GM18870 (cell line): Measurements from ENCODE around the gene TNFRSF8.

Experiments
- ATAC-seq: cut with Tn5 transposase; IDR thresholded peaks from one replicate; pipeline ENCODE4 v1.9.1; 2021; ENCODE audit warnings: moderate library complexity; ENCODE audit not compliant: unreplicated experiment

TNFRSF8 gene

GRCh38 chr1:12185918-12186678, 123.0 kb downstream of the TNFRSF8 start:
- no peak for ATAC-seq

- ATAC-seq: no peak
These were observed 123.5 kb downstream of the TNFRSF8 start for GRCh38 chr1:12186679-12186985.

- ATAC-seq: no peak
These were observed 125.0 kb downstream of the TNFRSF8 start for GRCh38 chr1:12188115-12188514.

- ATAC-seq: no peak
These were observed 125.7 kb downstream of the TNFRSF8 start for GRCh38 chr1:12188657-12189327.

GRCh38 chr1:12189328-12189682, 126.2 kb downstream of the TNFRSF8 start:
- ATAC-seq: no peak

- no peak for ATAC-seq
These were observed 128.3 kb downstream of the TNFRSF8 start for GRCh38 chr1:12191242-12192032.
